GDM1 (cell line): ENCODE results near the gene SEC16A.
"Not testable (repeated sequence)": the region's sequence is repeated elsewhere in the genome, so short reads cannot be mapped to it uniquely, and the experiment has no call there.

Experiments used
- DNase-seq: peaks from one replicate; lab custom pipeline; 2025; lab: John Stamatoyannopoulos, UW

The SEC16A gene

DNA sequence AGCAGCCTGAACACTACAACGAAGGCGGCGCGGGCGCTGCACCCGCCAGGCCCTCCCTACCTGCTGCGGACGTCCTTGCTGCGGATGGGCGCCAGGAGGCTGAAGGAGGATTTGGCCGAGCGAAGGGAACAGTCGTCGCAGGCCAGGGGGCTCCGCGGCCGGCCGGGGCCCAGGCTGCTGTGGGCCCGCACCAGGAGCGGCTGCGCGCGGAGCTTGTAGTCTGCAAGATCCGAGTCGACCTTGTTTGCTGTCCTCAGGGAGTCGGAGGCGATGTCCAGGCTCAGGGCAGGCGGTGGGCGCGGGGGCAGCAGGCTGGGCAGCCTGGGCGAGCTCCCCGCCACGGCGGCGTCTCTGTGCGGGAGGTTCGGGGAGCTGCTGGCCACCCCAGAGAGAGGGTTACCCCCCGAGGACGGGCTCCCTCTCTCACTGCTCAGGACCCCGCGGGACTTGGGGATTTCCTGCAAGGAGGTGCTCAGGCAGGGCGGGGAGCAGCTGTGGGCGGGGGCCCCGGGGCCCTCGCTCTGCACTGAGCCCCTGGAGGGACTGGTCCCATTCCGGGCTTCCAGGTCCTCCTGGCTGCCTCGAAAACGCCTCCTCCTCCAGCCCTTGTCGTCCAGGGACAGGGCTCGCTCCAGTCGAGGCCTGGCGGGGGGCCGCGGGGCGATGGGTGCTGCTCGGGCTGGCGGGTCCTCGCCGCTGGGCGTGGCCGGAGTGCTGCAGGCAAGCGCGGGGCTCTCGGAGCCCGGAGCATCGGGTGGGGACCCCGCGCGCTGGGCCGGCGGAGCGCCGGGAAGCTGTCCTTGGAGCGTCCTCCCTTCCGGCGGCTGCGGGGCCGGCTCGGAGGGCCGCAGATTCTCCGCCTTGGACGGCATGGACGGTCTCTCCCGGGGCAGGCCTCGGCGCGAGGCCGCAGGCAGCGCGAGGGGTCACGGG is 44.0 kb downstream of the SEC16A start:
- DNase-seq, result no peak

DNA sequence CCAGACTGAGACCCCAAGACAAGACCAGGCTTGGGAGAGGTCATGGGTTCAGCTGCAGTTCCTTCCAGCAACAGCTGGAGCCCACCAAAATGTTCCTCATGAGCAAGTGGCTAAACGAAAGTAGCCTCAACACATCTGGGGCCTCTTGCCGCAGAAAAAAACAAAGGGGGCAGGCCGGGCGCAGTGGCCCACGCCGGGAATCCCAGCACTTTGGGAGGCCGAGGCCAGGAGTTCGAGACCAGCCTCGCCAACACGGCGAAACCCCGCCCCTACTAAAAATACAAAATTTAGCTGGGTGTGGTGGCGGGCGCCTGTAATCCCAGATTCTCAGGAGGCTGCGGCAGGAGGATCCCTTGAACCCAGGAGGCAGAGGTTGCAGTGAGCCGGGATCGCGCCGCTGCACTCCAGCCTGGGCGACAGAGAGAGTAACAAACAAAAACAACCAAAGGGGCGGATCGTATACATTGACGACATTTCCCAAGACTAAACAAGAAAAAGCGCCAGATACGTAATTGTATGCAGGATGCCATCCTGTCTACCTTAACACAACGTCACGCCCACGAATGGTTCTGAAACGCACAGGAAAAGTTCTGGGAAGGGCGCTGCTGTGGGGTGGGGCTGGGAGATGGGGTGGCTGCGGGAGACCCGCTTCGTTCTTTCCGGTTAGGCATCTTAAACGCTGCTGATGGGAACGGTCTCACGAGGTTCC is 44.8 kb downstream of the SEC16A start:
- DNase-seq, result no peak

DNA sequence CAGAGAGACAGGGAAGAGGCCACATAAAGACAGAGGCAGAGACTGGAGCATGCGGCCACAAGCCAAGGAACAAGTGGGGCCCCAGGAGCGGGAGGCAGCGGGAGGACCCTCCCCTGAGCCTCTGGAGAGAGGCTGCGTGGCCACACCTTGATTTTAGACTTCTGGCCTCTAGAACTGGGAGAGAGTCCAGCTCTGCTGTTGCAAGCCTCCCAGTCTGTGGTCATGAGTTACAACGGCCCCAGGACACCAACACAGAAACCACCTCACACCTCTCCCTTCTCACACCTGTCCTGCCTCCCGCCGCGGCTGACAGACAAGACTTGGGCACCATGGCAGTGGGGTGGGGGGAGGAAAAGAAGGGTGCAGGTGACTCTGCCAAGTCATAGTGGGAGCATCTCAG is 45.4 kb downstream of the SEC16A start:
- DNase-seq, result no peak

DNA sequence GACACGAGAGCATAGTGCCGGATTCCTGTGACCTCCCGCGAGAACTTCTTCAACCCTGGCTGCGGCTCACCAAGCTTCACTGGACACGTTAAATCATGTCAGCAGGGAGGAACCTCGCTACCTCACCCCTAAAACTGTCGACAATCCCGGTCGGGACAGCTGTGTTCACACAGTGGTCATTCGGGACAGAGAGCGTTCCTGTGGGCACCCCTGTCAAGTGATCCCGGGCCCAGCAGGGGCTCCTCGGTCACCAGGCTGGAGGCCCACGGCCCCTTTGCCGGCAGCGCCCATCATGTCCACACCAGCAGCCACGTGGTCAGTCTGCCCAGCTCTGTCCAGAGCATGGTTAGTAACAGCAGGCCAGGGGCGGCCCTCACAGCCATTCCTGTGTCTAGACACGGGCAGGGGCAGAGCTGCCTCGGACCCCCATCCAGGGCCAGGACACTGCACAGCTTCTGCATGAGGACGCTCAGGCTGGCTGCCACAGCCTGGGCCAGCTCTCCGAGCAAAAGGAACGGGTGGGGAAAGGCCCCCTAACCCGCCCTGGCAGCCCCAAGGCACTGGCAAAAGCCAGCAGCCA is 46.7 kb downstream of the SEC16A start:
- DNase-seq, result no peak

DNA sequence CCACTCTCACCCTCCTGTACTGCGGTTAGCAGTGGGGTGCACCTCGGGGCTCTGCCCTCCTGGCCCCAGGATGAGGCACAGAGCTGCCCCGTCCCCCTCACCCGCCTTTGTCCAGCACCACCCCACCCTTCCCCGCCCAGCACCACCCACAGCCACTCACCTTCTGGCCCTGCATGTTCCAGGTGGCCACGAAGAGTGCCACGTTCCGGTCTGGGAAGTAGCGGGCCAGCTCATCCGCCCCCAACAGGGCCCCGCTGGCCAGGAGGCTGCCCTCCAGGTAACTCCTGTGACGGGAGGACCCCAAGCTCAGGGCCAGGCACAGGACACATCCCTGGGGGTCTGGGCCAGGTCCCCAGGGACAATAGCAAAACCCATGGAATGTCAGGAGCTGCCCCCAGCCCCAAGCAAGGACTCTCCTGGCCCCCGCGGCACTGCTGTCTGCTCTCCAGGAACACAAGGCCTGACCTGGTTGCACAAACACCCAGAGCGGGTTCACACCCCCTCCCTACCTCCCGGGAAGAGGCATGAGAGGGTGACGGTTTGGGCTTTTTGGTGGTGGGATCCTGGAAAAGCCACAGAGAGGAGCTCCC is 48.2 kb downstream of the SEC16A start:
- DNase-seq, result no peak

DNA sequence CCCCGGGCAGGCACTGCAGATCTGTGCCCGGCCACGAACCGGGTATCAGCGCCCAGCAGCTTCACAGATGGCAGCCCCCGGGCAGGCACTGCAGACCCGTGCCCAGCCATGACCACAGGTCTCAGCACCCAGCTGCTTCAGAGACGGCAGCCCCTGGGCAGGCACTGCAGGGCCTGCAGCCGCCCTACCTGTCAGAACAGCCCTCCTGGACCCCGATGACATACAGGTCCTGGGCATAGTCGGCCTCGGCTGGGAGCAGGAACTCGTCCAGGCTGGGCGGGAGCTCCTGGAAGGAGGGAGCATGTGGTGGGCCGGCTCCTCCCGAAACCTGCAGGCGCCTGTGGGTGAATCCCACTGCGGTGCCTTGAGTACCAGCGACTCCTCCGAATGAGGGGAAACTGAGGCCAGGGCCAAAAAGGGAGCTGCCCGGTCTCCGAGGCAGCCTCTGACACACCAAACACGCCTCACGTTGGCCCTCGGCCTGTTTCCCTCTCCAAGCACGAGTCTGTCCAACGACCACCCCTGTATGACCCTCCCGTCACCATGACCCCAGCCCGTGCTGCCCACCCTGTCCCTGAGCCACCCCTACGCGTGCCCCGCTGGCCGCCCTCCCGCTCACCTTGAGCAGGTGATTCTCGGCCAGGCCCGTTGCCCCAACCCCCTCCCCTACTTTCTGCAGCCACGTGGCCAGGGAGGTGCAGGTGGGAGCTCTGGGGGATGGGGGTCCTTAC is 48.8 kb downstream of the SEC16A start:
- DNase-seq, result no peak

DNA sequence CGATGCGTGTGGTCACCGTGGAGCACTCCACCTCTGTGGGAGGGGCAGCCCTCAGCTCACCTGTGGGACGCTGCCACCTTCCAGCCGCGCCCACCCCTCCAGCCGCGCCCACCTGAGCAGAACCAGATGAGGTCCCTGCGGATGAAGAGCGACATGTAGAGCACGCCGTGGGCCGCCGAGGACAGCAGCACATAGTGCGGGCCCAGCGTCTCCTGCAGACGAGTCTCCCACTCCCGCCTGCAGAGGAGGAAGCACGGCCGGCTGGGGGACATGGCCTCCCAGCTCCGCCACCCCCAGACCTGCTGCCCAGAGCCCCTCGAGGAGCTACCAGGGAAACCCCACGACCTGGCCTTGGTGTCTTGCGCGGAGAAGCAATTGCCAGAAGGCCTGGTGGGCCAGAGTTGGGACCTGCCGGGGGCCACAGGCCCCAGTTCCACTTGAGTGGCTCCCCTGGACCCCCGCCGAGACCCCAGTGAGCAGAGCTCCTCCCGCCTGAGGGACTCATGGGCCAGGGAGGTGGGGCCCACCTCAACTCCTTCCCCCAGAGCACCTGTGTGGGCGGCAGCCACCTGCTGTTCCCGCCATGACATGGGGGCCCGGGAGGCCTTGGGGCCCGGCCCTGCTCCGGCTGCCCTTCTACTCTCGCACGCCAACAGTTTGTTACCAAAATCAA is 49.7 kb downstream of the SEC16A start:
- no peak for DNase-seq

DNA sequence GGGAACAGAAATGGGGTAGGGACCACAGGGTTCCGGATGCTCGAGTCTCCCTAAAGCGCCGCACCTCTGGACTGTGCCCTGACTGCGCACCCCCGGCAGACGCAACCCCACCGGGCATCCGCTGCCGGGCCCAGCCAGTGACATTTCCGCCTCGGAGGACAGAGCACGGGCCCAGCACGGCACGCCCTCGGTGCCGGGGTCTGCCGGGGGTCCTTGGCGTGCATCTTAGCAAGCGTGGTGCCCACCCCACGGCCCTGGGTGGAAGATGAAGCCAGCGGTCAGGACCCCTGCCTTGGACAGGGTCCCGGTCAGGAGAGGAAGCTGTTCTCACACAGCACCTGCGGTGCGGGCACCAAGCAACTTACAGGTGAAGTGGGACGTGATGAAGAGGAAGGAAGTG is 50.2 kb downstream of the SEC16A start:
- no peak for DNase-seq

DNA sequence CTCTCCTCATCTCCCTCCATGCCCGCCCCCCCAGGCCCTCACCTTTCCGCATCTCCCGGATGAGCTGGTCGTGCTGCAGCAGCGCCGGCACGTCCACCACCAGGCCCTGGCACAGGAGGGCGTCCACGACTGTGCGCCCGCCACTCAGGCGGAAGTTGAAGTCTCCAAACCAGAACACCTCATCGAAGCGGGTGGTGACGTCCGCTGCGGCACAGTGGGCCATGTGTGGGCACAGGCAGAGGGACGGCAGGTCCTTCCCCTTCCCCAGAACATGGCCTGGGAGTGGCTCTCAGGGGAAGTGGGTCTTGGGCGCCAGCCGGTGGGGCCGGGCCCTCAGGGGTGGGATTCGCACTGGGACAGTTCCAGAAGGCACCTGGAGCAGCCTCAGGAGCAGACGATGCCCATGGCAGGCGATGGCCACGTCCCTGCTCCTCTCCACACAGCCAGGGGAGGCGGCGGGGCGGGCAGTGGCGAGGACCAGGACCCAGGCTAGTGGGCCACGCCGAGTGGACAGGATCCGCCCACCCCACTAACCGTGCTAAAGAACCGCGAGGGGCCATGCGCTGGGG is 51.0 kb downstream of the SEC16A start:
- no peak for DNase-seq

DNA sequence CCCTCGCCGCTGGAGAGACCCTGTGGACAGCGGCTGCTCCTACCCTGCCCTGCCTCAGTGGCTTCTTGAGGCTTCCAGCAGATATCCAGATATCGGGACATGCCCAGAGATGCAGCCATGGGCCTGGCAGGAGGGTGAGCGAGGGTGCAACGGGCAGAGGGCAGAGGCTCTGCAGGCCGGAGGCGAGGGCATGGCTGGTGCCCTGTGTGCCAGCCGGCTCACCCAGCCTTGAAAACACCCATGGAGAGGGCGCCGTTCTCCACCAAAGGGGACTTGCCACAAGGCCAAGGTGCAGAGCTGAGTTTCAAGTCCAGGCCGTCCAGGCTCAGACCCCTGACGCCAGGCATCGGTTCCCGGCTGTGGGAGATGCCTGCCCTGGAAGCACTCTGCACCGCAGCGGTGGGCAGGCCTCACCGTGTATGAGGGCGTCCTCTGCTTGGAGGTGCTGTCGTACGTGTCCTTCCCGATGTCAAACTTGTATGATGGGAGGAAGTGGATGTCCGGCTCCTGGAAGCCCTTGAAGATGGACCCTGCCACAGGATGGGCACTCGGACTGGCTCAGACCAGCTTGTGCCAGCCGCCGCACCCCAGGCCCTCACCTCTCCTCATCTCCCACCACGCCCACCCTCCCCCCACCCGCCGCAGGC is 52.1 kb downstream of the SEC16A start:
- DNase-seq, result no peak

DNA sequence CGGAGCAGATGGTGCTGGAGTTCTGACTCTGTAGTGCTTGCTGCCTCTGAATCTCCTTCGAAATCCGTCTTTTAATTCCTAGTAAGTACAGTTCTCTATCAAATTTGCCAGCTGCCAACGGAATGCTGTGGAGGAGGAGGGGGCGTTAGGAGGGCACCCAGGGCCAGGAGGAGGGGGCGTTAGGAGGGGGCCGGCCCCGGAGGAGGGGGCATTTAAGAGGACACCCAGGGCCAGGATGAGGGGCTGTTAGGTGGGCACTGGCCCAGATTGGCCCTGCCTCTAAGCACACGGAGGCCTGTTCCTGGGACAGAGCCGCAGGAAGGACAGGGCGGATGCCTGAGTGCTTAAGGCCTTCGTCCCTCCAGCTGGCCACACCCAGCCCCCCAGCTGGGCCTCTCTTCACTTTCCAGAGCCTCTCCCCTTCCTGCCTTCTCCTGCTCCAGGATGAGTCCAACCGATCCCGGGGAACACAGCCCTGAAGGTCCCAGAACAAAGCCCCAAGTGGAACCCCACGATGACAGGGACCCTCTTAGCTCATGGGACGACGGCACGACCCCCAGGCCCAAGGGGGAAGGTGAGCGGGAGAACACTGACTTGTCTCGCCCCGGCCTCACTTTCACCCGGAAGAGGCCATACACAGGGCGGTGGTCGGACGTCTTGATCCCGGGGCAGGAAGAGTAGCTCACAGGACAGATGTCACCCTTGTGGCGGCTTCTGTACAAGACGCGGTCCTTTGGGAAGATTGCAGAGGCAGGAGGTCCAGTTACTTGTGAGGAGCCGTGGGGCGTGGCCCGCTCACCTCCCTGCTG is 53.0 kb downstream of the SEC16A start:
- DNase-seq, result no peak

DNA sequence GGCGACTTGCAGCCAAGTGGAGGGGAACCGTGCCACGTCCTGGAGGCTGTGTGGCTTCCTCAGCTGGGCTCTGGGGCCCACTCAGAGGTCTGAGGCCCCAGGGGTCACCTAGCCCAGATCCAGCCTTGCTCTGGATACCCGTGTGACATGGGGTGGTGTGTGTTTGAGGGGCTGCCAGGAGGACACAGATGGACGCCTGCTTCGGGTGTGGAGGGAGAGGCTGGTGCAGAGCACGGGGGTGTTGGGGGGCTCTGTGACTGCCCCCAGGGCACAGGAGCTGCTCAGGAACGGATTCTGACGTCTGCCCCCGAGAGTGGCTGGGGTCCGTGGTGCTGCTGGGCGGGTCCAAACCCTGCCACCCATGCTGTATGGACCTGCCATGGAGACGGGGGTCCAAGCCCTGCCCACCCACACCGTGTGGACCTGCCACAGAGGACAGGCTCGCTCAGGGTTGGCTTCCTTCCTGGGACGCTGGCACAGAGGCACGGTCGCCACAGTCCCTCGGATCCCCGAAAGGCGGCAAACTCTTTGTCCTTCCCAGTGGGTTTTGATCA is 53.7 kb downstream of the SEC16A start:
- no peak for DNase-seq

DNA sequence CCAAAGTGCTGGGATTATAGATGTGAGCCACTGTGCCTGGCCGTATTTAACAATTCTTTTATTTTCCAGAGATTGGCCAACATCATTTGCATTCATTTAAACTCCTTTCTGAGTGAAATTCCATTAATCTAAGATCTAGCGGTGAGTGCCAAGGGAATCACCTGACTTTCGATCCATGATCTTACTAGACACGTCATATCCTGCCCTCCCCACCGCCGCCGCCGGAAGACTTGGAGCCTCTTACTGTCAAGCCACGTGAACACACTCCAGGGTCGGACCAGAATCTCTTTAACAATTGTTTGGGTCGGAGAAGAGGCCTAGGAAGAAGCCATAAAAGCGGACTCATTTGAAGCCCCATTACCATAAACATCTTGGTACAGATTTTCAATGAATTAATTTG is 56.1 kb downstream of the SEC16A start:
- DNase-seq, result no peak

DNA sequence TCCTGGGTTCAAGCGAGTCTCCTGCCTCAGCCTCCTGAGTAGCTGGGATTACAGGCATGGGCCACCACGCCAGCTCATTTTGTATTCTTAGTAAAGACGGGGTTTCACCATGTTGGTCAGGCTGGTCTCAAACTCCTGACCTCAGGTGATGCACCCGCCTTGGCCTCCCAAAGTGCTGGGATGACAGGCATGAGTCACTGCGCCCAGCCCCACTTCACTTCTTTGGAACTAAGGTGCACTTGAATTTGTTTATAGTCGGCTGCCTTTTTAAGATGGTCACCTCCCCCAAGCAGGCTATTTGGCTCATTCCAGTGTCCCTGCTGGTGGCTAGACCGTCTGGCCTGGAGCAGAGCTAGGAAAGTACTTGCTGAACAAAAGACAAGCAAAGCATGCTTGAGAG is 57.5 kb downstream of the SEC16A start:
- not testable (repeated sequence) for DNase-seq

DNA sequence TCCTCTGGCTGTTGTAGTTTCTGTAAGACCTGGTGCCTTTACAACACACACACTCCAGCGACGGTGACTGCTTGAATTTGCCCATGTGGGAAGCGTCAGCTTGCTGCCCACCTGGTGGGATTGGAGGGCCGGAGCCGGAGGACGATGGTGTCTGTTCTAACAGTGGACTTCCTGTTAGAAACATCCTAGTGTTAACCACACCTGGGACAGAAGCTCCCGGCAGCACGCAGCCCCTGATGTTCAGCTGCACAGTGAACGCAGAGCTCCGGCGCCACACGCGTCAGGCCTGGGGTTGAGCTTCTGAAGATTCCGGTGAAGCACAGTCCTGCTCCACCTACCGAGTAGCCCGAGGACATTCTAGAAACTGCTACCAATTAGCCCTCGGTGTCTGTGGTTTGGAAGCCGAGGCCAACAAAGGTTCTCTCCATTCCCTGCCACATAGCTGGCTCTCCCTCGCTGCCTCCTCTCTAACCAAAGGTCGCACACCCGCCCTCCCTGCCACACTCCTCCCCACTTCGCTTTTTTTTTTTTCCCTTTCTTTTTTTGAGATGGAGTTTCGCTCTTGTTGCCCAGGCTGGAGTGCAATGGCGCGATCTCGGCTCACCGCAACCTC is 58.0 kb downstream of the SEC16A start:
- DNase-seq, result no peak

DNA sequence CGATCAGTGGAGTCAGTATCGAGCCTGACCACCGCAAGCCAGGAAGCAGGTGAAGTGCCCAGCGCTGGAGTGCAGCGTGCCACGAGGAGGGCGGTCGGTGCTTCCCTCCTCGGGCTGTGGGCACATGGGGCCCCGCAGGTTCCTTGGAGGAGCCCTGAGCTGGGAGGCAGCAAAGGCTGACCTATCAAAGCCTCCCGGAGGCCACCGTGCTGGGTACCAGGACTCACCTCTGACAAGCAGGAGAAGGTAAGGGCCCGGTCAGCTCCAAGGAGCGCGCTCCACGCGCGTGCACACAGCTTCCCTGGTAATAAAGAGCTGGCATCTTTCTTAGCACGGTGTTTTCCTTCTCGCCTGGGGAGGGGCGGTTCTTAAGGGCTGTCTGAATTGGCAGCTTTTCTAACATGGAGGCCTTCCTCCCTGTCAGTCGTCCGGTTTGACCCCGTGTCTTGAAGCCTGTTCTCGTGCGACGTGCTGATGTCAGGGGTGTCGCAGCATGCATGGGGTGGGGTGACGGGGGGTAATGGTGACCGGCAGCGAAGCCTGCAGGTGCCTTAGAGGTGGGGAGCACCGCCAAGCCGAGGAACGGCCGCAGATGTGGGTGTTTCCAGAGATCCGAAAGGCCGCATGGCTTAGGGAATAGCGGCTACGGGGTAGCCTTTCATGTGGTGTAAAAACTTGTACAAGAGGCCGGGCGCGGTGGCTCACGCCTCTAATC is 59.3 kb downstream of the SEC16A start:
- DNase-seq, result no peak

DNA sequence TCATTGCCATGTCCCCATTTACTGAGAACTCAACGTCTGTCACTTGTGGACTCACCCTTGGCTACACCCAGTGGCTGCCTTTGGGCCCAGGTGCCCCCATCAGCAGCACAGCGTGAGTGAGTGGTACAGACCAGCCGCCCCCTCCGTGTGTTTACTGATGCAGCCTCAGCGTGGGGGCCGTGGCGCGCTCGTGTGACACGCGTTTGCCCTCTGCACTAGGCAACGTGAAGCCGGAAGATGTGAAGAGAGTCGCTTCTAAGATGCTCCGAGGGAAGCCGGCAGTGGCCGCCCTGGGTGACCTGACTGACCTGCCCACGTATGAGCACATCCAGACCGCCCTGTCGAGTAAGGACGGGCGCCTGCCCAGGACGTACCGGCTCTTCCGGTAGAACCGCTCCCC is 60.0 kb downstream of the SEC16A start:
- DNase-seq, result no peak

DNA sequence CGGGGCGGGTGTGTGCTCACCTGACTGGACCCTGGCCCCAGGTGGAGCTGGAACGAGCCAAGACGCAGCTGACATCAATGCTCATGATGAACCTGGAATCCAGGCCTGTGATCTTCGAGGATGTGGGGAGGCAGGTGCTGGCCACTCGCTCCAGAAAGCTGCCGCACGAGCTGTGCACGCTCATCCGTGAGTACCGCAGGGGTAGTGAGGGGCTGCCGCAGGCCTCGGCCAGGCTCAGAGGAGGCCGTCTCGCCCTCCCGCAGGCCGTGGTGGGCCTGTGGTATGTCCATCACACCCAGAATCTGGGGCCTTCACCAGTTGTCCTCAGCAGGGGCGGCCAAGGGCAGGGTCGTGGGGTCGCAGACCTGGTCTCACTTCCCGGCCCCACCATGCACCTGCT is 61.0 kb downstream of the SEC16A start:
- no peak for DNase-seq
